Activated T-helper 17 cell treated with anti-CD3 and anti-CD28 coated beads, Interleukin-2, amount 50 U/mL, for 72 hours (primary cell): ENCODE results near the gene BABAM1. TPM values are rescaled to one million over a fixed set of nuclear protein-coding genes. Genes with fewer than 3 reads are reported as not detected.
"Not testable (repeated sequence)": the region's sequence is repeated elsewhere in the genome, so short reads cannot be mapped to it uniquely, and the experiment has no call there.

Experiments used
- ATAC-seq: fragments of 150-1000 bp; cut with Tn5 transposase; replicated peaks from 2 replicates; pipeline ENCODE4 v1.10.0; 2021; ENCODE audit warnings: mild to moderate bottlenecking, moderate library complexity
- H3K27ac Mint-ChIP-seq: one replicate; pipeline ENCODE4 v1.8.0; 2022; ENCODE audit warnings: mixed read lengths
- H3K27me3 Mint-ChIP-seq: one replicate; pipeline ENCODE4 v1.8.0; 2022; ENCODE audit warnings: mixed read lengths
- H3K36me3 Mint-ChIP-seq: one replicate; pipeline ENCODE4 v1.8.0; 2022; ENCODE audit warnings: low read depth, mild to moderate bottlenecking, mixed read lengths
- H3K4me1 Mint-ChIP-seq: one replicate; pipeline ENCODE4 v1.8.0; 2022; ENCODE audit warnings: mixed read lengths
- H3K4me3 Mint-ChIP-seq: one replicate; pipeline ENCODE4 v1.8.0; 2022; ENCODE audit warnings: mild to moderate bottlenecking, mixed read lengths
- H3K9me3 Mint-ChIP-seq: one replicate; pipeline ENCODE4 v1.8.0; 2022; ENCODE audit warnings: mixed read lengths
- total RNA-seq, 2 donors: library from RNA; stranded (reverse); gene quantifications; one replicate each; pipeline ENCODE4 v1.2.3, GENCODE V29; 2022

Gene BABAM1
- total RNA-seq, 2 donors from 2014 or later: 73.4 to 115 TPM

DNA sequence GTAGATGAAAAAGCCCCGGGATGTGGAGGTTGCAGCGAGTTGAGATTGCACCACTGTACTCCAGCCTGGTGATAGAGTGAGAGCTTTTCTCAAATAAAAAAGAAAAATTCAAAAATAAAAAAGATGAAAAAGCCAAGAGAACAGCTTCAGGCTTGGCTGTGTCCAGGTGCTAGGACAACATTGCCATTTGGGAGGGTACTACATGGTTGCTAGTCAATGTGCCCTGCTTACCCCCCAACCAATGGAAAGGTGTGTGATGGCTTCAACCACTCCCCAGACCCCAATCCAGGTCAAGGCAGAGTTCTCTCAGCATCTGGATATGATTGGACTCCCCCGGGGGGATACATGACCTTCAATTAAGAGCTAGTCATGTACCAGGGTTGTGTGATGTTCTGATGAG, 12.2 kb downstream of the BABAM1 start:
- H3K9me3 Mint-ChIP-seq: no peaks in the 10 kb centered on the region
- peaks cover 43% of the 10 kb centered on the region for H3K36me3 Mint-ChIP-seq
- H3K27ac Mint-ChIP-seq: no peak overlapping the region
- no peak for ATAC-seq
- H3K4me1 Mint-ChIP-seq: no peaks in the 10 kb centered on the region
- H3K4me3 Mint-ChIP-seq: no peak overlapping the region
- H3K27me3 Mint-ChIP-seq: no peaks in the 10 kb centered on the region

DNA sequence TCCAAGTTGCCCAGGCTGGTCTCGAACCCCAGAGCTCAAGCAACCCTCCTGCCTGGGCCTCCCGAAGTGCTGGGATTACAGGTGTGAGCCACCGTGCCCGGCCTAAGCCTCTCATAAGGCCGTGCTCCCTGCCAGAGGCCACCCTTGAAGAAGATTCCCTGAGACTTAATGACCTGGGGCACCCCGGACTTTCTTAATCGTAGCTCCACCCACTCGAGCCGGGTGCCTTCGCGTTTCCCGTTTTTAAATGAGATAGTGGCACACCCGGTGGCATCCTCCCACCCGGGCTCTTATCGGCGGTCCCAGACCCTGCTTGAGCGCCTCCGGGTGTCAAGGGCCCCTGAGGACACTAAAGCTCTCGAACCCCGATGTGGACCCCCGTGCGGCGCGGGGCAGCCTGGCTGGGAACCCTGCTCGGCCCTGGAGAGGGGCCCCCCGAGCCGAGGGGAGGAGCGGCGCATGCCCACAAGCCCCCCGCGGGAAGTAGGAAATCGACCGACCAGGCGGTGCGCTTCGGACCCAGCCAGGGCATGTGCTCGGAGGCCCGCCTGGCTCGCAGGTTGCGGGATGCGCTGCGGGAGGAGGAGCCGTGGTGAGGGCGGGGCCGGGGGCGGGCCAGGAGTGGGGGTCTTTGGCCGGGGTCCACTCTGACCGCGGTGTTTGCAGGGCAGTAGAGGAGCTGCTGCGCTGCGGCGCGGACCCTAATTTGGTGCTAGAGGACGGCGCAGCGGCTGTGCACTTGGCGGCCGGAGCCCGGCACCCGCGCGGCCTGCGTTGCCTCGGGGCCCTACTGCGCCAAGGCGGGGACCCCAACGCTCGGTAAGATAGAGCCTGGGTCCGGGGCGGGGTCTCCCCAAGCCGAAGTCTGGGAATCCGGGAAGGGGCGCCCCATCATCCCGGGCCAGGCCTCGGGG, 14.4 kb downstream of the BABAM1 start, which contains the start of gene ANKLE1:
Gene ANKLE1 (plus strand): TSS at position 511 of the 914 bp plus-strand sequence. CDS start 20 bp downstream, at position 531.
- Mint-ChIP-seq H3K27me3 (no peaks in the 10 kb centered on the region), H3K9me3 (no peaks in the 10 kb centered on the region), H3K4me3 (peak within 1 kb of the TSS; percentile 84), H3K4me1 (no peaks in the 10 kb centered on the region), H3K36me3 (peaks cover 20% of the 10 kb centered on the region), H3K27ac (no peak within 1 kb of the TSS)
- peak; percentile 35 for ATAC-seq

DNA sequence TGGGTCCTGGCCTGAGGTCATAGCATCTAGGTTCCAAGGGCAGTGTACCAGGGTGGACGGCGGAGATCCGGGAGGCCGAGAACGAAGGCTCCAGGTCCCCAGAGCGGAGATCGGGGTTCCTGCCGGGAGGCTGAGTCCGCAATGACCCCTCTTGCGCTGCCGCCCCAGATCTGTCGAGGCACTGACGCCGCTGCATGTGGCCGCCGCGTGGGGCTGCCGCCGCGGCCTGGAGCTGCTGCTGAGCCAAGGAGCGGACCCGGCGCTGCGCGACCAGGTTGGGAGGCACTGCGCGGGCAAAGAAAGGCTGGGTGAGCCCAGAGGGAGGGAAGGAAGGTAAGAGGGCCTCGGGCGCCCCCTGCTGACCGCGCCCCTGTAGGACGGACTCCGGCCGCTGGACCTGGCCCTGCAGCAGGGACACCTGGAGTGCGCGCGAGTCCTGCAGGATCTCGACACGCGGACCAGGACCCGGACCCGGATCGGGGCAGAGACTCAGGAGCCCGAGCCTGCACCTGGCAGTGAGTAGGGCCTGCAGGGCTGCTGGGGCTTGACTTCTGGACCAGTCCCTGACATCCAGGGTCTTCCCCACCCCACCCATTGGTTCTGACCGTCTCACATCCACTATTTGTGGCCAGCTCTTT, 15.4 kb downstream of the BABAM1 start:
- H3K4me3 Mint-ChIP-seq: peak overlapping the region; percentile 84
- no peaks in the 10 kb centered on the region for H3K9me3 Mint-ChIP-seq
- H3K27ac Mint-ChIP-seq: no peak overlapping the region
- peak; percentile 94 for ATAC-seq
- no peaks in the 10 kb centered on the region for H3K27me3 Mint-ChIP-seq
- H3K36me3 Mint-ChIP-seq: peaks cover 11% of the 10 kb centered on the region
- H3K4me1 Mint-ChIP-seq: no peaks in the 10 kb centered on the region

GRCh38 chr19:17283504-17283996, 16.3 kb downstream of the BABAM1 start:
- H3K4me1 Mint-ChIP-seq: no peaks in the 10 kb centered on the region
- no peak overlapping the region for H3K27ac Mint-ChIP-seq
- no peaks in the 10 kb centered on the region for H3K9me3 Mint-ChIP-seq
- peak overlapping the region; percentile 84 for H3K4me3 Mint-ChIP-seq
- H3K27me3 Mint-ChIP-seq: no peaks in the 10 kb centered on the region
- no peak for ATAC-seq
- peaks cover 9% of the 10 kb centered on the region for H3K36me3 Mint-ChIP-seq

DNA sequence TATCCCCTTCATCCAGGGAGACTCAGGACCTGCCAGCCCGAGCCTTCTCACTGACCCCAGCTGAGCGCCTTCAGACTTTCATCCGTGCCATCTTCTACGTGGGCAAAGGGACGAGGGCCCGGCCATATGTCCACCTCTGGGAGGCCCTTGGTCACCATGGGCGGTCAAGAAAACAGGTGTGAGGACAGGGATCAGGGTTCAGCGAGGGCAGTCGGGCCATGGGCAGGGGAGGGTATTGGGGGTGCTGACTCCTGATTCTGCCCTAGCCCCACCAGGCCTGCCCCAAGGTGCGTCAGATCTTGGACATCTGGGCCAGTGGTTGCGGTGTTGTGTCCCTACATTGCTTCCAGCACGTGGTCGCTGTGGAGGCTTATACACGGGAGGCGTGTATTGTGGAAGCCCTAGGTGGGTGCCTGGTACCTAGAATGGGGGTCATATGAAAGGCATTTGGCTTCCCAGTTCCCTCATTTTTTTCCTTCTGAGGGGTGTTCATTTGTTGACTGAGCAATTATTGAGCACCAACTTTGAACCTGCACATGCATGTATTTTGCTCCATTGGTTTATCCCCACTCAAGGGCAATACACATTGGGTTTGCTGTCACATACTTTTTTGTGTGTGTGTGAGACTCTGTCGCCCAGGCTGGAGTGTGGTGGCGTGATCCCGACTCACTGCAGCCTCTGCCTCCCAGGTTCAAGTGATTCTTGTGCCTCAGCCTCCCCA, 18.3 kb downstream of the BABAM1 start:
- no peaks in the 10 kb centered on the region for H3K36me3 Mint-ChIP-seq
- no peak overlapping the region for H3K4me3 Mint-ChIP-seq
- no peak for ATAC-seq
- H3K9me3 Mint-ChIP-seq: no peaks in the 10 kb centered on the region
- no peak overlapping the region for H3K27ac Mint-ChIP-seq
- no peaks in the 10 kb centered on the region for H3K27me3 Mint-ChIP-seq
- no peaks in the 10 kb centered on the region for H3K4me1 Mint-ChIP-seq

DNA sequence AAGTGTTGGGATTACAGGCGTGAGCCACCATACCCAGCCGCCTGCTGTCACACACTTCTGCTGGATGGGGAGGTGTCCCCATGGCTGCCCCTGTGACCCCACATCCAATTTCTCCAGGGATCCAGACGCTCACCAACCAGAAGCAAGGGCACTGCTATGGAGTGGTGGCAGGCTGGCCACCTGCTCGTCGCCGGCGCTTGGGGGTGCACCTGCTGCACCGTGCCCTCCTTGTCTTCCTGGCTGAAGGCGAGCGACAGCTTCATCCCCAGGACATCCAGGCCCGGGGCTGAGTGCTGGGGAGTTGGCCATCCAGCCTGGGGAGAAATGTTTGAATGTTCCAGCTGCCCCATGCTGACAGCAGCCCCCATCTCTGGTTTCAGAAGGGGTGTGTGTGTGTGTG, 19.0 kb downstream of the BABAM1 start:
- ATAC-seq: no peak
- Mint-ChIP-seq H3K27me3 (no peaks in the 10 kb centered on the region), H3K36me3 (no peaks in the 10 kb centered on the region), H3K4me1 (no peaks in the 10 kb centered on the region), H3K4me3 (no peak overlapping the region), H3K9me3 (no peaks in the 10 kb centered on the region), H3K27ac (no peak overlapping the region)

DNA sequence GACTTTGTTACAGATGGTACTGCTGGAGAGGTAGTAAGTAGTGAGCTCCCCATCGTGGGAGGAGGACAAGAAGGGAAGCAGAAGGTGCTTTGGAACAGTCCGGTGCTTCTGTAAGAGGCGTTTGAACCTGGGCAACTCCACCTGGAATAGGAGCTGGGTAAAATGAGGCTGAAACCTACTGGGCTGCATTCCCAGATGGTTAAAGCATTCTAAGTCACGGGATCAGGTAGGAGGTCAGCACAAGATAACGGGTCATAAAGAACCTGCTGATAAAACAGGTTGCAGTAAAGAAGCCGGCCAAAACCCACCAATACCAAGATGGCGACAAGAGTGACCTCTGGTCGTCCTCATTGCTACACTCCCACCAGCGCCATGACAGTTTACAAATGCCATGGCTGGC, 19.5 kb downstream of the BABAM1 start:
- no peak overlapping the region for H3K27ac Mint-ChIP-seq
- H3K36me3 Mint-ChIP-seq: no peaks in the 10 kb centered on the region
- H3K9me3 Mint-ChIP-seq: no peaks in the 10 kb centered on the region
- no peak for ATAC-seq
- H3K4me3 Mint-ChIP-seq: no peak overlapping the region
- no peaks in the 10 kb centered on the region for H3K27me3 Mint-ChIP-seq
- no peaks in the 10 kb centered on the region for H3K4me1 Mint-ChIP-seq

- ATAC-seq: no peak
- H3K4me1 Mint-ChIP-seq: no peaks in the 10 kb centered on the region
- H3K27me3 Mint-ChIP-seq: no peaks in the 10 kb centered on the region
These were observed 22.2 kb downstream of the BABAM1 start for GRCh38 chr19:17289489-17289888.

DNA sequence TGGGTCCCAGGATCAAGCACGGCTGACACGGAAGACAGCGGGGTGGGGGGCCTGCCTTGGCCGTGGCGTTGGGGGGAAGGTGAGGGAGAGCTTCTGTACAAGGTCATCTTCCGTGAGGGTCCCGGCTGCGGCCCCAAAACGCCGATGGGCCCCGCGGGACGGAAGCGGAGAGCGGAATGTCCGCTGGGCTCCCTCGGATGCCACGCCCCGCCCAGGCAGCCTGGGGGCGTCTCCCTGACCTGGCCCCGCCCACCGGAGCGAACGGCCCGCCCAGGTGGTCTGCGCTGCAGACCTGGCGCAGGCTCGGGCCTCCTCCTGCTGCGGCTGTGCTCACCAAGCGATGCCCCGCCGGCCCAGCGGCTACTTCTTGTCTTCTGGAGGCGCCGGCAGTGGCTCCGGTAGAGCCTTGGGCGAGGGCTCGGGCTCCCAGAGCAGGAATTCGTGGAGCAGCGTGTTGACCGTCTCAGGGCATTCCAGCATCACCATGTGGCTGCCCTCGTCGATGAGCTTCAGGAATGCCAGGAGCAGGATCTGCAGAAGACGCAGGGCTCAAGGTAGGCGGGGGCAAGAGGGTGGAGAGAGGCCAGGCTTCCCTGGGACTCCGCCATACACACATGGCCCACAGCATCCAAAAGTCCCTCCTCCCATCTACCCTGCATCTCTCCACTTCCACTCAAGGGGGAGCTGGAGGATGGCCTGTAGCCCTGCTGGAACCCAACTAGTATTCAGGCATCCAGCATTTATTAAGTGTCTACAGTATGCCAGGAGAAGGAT, 25.2 kb downstream of the BABAM1 start:
- Mint-ChIP-seq H3K27ac (peak overlapping the region; percentile 67), H3K36me3 (peaks cover 5% of the 10 kb centered on the region), H3K4me1 (no peaks in the 10 kb centered on the region), H3K27me3 (no peaks in the 10 kb centered on the region), H3K4me3 (peak overlapping the region; percentile 84), H3K9me3 (no peaks in the 10 kb centered on the region)
- ATAC-seq: peak; percentile 96

More at GRCh38 chr19:17289489-17289888, 22.2 kb downstream of the BABAM1 start:
- Mint-ChIP-seq H3K27ac (no peak overlapping the region), H3K36me3 (no peaks in the 10 kb centered on the region), H3K4me3 (no peak overlapping the region), H3K9me3 (no peaks in the 10 kb centered on the region)

DNA sequence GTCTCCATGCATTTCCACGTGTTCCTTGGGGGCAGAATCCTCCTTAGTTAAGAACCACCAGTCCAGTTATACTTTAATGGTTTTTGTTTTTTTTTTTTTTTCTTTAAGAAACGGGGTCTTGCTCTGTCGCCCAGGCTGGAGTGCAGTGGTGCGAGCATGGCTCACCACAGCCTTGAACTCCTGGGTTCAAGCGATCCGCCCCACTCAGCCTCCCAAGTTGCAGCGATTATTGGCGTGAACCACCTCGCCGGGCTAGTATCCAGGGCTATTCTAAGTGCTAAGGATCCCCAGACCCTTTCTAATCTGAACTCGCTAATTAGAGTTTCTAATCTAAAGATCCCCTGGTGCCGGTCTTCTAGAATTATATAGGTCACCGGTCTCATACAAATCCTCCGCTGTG, 26.4 kb downstream of the BABAM1 start:
- ATAC-seq: no peak
- no peaks in the 10 kb centered on the region for H3K4me1 Mint-ChIP-seq

GRCh38 chr19:17294051-17294891, 27.0 kb downstream of the BABAM1 start:
- no peak for ATAC-seq
- H3K4me3 Mint-ChIP-seq: no peak overlapping the region
- H3K36me3 Mint-ChIP-seq: peaks cover 5% of the 10 kb centered on the region
- H3K27ac Mint-ChIP-seq: no peak overlapping the region
- no peaks in the 10 kb centered on the region for H3K9me3 Mint-ChIP-seq
- no peaks in the 10 kb centered on the region for H3K27me3 Mint-ChIP-seq
- no peaks in the 10 kb centered on the region for H3K4me1 Mint-ChIP-seq

More for the DNA sequence above, 26.4 kb downstream of the BABAM1 start:
- Mint-ChIP-seq H3K27me3 (no peaks in the 10 kb centered on the region), H3K4me3 (no peak overlapping the region), H3K27ac (no peak overlapping the region), H3K36me3 (peaks cover 5% of the 10 kb centered on the region), H3K9me3 (no peaks in the 10 kb centered on the region)

- ATAC-seq, H3K27ac Mint-ChIP-seq, H3K9me3 Mint-ChIP-seq, H3K4me3 Mint-ChIP-seq, H3K36me3 Mint-ChIP-seq, H3K4me1 Mint-ChIP-seq, H3K27me3 Mint-ChIP-seq: not testable (repeated sequence)
These were observed 28.3 kb downstream of the BABAM1 start for GRCh38 chr19:17295551-17295950.

DNA sequence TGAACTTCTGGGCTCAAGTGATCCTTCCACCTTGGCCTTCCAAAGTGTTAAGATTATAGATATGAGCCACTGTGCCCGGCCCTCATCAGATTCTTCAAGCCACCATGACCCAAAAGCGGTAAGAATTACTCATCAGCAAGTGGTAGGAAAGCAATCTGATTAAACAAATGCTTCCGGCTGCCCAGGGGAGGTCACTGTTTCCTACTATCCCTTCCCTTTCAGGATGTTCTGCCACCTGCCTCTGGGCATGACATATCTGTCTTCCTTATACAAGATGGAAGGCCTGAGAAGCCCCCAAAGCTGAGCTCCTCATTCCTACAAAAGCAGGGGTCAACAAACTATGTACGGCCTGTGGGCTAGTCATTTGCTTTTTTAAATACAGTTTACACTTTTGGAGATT, 29.0 kb downstream of the BABAM1 start:
- no peak overlapping the region for H3K4me3 Mint-ChIP-seq
- H3K27ac Mint-ChIP-seq: peak overlapping the region; percentile 76
- ATAC-seq: peak; percentile 43
- peaks cover 5% of the 10 kb centered on the region for H3K36me3 Mint-ChIP-seq
- no peaks in the 10 kb centered on the region for H3K27me3 Mint-ChIP-seq
- no peaks in the 10 kb centered on the region for H3K9me3 Mint-ChIP-seq
- H3K4me1 Mint-ChIP-seq: no peaks in the 10 kb centered on the region
